ENCODE measurements around the gene PTPRG. TPM values are rescaled to one million over a fixed set of nuclear protein-coding genes. Genes with fewer than 3 reads are reported as not detected.

Gene PTPRG
- total and polyA plus RNA-seq, 2 of the 13 experiments (the other 11 are each of a cell fraction or from before 2014, with no cell fraction given): 8.0 to 25.3 TPM

DNA sequence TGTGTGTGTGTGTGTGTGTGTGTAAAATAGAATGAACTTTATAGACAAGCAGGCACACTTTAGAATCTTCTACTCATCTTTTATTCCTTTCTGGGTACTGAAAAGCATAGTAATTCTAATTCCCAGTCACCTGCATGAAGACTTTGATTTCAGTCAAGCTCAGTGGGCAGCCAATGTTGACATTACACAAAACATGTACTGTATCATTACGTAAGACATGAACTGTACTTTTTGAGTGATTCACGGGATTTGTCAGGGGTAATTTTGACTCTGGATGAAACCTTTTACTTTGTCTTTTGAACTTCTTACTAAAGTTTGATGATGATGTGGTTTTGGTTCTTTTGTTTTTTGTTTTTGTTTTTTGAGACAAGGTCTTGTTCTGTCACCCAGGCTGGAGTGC, 38.8 kb downstream of the PTPRG start (continued):
- TF ChIP-seq HNF1A (IDR thresholded peaks at IDR 0.05; ENCODE audit: low read depth): no peak
- TF ChIP-seq HNF1A (CRISPR knock-in tag; IDR thresholded peaks at IDR 0.05; ENCODE audit: borderline replicate concordance): no peak
- TF ChIP-seq RNF2 (conservative IDR thresholded peaks at IDR 0.05; ENCODE audit: low read depth): no peak
- TF ChIP-seq, protein P1, sequence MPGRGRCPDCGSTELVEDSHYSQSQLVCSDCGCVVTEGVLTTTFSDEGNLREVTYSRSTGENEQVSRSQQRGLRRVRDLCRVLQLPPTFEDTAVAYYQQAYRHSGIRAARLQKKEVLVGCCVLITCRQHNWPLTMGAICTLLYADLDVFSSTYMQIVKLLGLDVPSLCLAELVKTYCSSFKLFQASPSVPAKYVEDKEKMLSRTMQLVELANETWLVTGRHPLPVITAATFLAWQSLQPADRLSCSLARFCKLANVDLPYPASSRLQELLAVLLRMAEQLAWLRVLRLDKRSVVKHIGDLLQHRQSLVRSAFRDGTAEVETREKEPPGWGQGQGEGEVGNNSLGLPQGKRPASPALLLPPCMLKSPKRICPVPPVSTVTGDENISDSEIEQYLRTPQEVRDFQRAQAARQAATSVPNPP (CRISPR knock-in tag; IDR thresholded peaks at IDR 0.05): no peak
- no peak for TF ChIP-seq SOX13 (IDR thresholded peaks at IDR 0.05)
- TF ChIP-seq SOX13 (CRISPR knock-in tag; conservative IDR thresholded peaks at IDR 0.05 in 1 of 2, IDR thresholded peaks at IDR 0.05 in 1 of 2): peak in 1 of 2 experiments; percentile 50; a peak in 1 of 4 replicates
- TF ChIP-seq ZZZ3 (CRISPR knock-in tag; IDR thresholded peaks at IDR 0.05; ENCODE audit: borderline replicate concordance): no peak
- TF ChIP-seq ZNF484 (CRISPR knock-in tag; IDR thresholded peaks at IDR 0.05; ENCODE audit: borderline replicate concordance, low read depth): no peak
- TF ChIP-seq ZNF337 (CRISPR knock-in tag; IDR thresholded peaks at IDR 0.05; ENCODE audit: borderline replicate concordance, low read depth): 0 out of 2 replicates have a peak, but pooled peaks have one; percentile 32
- TF ChIP-seq FOSL2 (CRISPR knock-in tag; IDR thresholded peaks at IDR 0.05): 0 out of 2 replicates have a peak, but pooled peaks have one; percentile 11
- no peak for TF ChIP-seq ZNF207 (IDR thresholded peaks at IDR 0.05; ENCODE audit: borderline replicate concordance)
- TF ChIP-seq CREB1 (IDR thresholded peaks at IDR 0.05): peak; percentile 64
- TF ChIP-seq CREB1 (CRISPR knock-in tag; IDR thresholded peaks at IDR 0.05): no peak
- no peak for TF ChIP-seq REL (CRISPR knock-in tag; conservative IDR thresholded peaks at IDR 0.05)
- TF ChIP-seq MXD1 (CRISPR knock-in tag; IDR thresholded peaks at IDR 0.05): no peak
- TF ChIP-seq ZNF335 (CRISPR knock-in tag; IDR thresholded peaks at IDR 0.05): 0 out of 2 replicates have a peak, but pooled peaks have one; percentile 33
- no peak for TF ChIP-seq YEATS4 (CRISPR knock-in tag; IDR thresholded peaks at IDR 0.05; ENCODE audit: borderline replicate concordance)
- TF ChIP-seq NFIC (IDR thresholded peaks at IDR 0.05; ENCODE audit: low read length): no peak
- no peak for TF ChIP-seq NR2F6 (IDR thresholded peaks at IDR 0.05)
- 0 out of 2 replicates have a peak, but pooled peaks have one; percentile 39 for TF ChIP-seq NR2F6 (CRISPR knock-in tag; IDR thresholded peaks at IDR 0.05)
- no peak for TF ChIP-seq MYC (CRISPR knock-in tag; IDR thresholded peaks at IDR 0.05; ENCODE audit: borderline replicate concordance)
- TF ChIP-seq ZXDC (CRISPR knock-in tag; IDR thresholded peaks at IDR 0.05): no peak
- no peak for TF ChIP-seq DNMT3B (CRISPR knock-in tag; conservative IDR thresholded peaks at IDR 0.05)
- TF ChIP-seq EZH2 (conservative IDR thresholded peaks at IDR 0.05; ENCODE audit: low read depth, low read length): no peak

Data from HepG2 (cell line).